ENCODE results near the gene TTC23.

Gene TTC23

GRCh38 chr15:99163271-99164062, 85.9 kb downstream of the TTC23 start:
- DNase-seq = no peak

DNA sequence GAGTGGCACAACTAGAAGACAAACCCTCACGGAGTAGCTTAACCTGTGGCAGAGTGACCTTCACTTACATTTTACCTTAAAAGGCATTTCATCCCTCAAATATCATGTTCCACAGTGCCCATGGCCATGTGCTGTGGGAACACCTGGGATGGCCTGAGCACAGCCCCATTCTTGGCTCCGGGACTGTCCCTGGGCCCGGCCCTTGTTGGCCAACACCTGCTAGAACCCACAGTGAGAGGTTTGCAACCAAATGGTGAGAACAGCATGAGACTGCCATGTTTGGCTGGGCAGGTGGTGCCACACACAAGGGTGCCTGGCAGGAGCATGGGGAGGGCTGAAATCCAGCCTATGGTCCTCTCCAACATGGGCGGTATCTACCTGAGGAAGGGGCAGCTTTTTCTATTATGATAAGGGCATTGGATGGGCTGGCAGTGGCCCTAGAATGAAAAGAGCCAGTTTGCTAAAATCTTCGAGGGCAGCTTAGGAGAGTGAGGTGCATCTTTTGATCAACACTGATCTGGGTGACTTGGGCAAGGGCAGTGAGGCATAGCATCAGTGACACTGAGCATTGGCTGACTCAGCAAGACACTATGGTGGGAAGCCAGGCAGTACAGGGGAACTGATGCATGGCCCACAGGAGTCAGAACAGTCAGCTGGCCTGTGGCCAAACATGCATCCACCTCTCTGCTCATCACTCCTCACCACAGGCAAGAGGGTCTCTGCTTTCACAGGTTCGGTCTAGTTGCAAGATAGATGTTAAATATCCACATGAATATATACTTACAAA, 90.6 kb downstream of the TTC23 start:
- no peak for DNase-seq

- DNase-seq = no peak
These were observed 91.9 kb downstream of the TTC23 start for GRCh38 chr15:99157456-99157855.

DNA sequence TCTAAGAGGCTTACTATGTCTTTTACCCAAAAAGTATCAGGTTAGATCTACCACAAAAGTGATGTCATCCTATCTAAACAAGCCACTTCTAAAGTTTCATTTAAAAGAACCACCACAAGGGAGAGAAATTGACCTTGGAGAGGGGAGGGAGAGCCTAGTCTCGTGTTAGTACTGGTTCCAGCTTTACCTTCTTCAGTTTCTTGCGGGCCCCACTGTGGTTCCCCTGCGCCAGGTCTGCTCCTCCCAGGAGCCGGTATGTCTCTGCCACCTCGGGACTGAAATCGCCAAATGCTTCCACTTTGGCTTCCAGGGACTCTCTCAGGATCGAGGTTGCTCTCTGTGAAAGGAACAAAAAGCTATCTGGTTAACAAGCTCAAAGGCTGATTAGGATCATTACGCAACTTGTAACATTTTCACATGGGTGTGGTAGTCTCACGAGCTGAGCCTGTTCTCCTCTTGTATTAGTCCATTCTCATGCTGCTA, 93.4 kb downstream of the TTC23 start:
- no peak for DNase-seq

- no peak for DNase-seq
These were observed 95.1 kb downstream of the TTC23 start for GRCh38 chr15:99154271-99154670.

DNA sequence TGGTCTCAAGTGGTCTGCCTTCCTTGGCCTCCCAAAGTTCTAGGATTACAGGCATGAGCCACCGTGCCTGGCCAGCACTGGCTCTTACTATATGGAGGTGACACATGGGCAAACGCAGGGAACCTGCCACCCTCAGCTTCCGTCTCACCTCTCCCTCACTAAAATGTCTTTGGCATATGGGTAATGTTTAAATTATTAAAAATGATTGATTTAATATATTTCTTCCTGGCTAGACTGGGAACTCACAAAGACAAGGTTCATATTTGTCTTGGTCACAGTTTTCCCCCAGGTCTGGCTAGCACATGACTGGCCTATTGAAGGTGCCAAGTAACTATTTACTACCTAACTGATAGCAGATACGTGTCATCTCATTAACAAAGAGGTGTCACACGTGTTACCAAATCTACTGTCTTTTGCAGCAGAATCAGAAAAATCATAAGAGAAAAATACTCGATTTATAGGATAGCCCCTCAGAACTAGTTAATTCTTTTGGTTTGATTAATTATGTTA, 96.3 kb downstream of the TTC23 start:
- no peak for DNase-seq

- DNase-seq = no peak
These were observed 98.2 kb downstream of the TTC23 start for GRCh38 chr15:99151156-99151555.

DNA sequence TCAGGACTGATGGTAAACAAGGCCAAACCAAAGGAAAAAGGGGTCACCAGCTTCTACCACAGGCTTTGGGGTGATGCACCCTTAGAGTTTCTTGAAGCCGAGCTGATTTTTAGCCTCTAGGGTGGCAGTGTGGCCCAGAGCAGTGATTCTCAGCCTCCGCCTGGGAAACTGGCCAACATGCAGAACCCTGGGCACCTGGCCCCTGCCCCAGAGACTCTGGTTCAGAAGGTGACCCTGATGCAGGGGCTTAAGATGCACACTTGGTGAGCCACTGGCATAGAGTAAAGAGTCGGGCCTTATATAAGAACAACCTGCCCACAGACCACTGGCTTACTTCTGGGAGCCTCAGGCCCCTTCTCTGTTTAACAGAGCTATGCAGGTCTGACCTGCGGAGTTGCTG, 100.0 kb downstream of the TTC23 start:
- no peak for DNase-seq

- no peak for DNase-seq
These were observed 100.5 kb downstream of the TTC23 start for GRCh38 chr15:99148851-99149276.

DNA sequence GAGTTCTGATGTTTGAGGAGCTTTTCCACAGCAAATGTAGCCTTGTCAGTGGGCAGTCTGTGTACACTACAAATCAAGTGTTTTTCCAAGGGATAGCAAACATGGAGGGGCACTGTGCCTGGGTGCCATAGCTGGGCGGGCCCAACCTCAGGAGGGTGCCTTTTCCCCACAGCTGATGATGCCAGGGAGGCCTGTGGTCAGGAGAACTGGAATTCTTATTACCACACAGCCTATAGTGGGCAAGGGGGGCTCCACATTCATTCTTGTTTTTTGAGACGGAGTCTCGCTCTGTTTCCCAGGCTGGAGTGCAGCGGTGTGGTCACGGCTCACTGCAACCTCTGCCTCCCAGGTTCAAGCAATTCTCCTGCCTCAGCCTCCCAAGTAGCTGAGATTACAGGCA, 102.7 kb downstream of the TTC23 start:
- no peak for DNase-seq

DNA sequence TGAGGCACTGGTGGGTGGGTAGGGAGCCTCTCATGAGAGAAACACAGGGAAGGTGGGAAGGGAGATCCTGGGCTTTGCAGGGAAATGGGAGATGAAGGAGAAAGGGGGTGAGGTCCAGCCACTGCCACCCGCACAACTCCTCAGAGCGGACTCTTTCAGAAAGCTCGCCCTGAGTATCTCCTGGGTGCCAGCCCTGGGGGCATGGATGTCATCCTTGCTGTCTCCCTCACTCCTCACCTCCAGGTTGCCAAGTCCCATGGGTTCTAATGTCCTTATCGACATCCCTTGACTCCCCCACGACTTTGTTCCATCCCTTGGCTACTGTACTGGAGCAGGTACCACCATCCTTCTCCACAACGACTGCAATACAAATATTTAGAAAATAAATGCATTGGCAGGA, 103.6 kb downstream of the TTC23 start:
- DNase-seq = no peak

GRCh38 chr15:99145005-99145404, 104.4 kb downstream of the TTC23 start:
- no peak for DNase-seq

DNA sequence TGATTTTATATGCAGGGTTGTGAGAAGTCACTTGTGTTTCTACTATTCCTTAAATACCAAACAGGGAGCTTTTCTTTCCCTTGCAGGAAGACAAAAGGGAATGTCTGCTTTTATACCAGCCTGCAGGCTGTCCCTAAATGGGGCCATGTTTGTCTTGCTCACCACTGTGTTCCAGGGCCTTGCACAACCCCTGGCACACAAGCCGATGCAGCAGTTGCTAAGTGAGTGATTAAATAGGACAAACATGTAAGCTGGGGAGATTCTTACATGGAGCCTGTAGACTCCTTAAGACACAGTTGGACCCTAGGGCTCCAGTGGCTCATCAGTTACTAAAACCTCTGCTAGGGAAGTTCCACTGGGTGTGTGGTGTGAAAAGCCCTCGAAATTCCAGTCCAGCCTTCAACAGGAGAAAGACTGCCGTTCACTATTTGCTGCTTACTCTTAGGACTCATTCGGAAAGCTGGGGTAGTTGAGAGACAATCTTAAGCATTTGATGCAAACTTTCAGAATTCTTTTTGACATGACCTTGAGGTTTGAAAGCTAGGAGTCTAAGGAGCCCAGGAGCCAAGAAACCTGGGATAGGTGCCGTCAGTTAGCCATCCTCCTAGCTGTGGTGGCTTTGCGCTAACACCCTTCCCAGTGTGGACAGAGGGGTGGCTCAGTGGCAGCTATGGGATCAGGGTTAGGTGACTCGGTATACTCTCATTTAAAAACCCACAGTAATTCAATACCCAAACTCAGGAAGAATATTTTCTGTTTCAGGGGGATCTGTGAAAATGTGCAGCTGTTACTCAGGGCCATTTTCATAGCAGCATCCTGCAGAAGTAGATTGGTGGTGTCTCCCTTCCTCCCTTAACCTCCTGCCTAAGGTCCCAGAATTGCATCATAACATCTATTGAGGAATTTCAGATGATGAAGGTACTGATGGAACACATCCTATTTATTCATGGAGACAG, 105.4 kb downstream of the TTC23 start:
- no peak for DNase-seq

DNA sequence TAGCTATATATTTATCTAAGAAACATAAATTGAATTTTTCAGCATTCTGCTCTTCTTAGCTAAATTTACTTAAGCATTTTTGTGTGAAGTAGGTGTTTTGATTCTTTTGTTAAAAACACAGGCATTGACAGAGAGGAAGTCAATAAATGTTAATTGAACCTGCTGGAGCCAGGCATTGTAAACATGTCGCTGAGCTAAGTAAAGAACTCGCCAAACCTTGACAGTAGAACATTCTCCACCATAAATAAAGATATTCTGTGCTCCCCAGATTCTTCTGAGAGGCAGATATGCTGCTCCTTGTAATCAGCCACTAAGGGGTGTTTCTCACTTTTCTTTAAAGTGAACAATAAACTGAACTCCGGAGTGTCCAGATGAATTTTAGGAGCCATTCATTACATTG, 106.1 kb downstream of the TTC23 start:
- DNase-seq = peak; percentile 15

- no peak for DNase-seq
These were observed 106.8 kb downstream of the TTC23 start for GRCh38 chr15:99142562-99142961.

GRCh38 chr15:99141943-99142342, 107.4 kb downstream of the TTC23 start:
- no peak for DNase-seq

- no peak for DNase-seq
These were observed 108.8 kb downstream of the TTC23 start for GRCh38 chr15:99140590-99140989.

- no peak for DNase-seq
These were observed 110.1 kb downstream of the TTC23 start for GRCh38 chr15:99139276-99139675.

DNA sequence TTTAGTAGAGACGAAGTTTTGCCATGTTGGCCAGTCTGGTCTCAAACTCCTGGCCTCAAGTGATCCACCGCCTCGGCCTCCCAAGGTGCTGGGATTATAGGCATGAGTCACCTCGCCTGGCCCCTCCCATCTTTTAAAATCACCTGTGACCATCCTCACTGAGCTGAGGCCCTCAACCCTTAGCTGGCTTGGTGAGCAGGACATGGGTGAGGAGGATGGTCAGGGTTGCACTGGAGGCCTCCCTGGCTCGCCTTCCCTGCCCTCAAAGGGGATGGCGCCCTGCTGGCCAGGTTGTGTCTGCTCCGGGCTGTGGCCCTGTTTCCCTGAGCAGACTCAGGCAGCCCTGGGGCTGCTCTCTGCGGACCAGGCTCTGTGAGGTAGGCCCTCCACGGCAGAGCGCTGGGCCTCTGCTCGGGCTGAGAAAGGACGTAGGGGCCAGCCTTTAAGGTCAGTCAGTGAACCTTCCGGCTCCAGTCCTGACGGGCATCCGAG, 110.8 kb downstream of the TTC23 start:
- DNase-seq = no peak

- DNase-seq = no peak
These were observed 111.5 kb downstream of the TTC23 start for GRCh38 chr15:99137877-99138276.

GRCh38 chr15:99137111-99137546, 112.3 kb downstream of the TTC23 start:
- peak; percentile 92 for DNase-seq

DNA sequence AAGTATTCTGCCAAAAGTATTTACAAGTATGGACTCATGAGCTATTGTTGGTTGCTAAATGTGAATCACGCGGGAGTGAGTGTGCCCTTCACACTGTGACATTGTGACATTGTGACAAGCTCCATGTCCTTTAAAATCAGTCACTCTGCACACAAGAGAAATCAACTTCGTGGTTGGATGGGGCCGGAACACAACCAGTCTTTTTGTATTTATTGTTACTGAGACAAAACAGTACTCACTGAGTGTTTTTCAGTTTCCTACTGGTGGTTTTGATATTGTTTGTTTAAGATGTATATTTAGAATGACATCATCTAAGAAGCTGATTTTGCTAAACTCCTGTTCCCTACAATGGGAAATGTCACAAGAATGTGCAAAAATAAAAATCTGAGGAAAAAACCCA, 114.2 kb downstream of the TTC23 start:
- peak; percentile 15 for DNase-seq
